HG03558 (cell line): Measurements from ENCODE around the gene RCL1.
A peak's percentile ranks its signal among the peaks of the same experiment; 100 is the strongest.
"Not testable (repeated sequence)": the region's sequence is repeated elsewhere in the genome, so short reads cannot be mapped to it uniquely, and the experiment has no call there.

Source experiments
- ATAC-seq: cut with Tn5 transposase; IDR thresholded peaks from one replicate; pipeline ENCODE4 v1.9.1; 2021; ENCODE audit warnings: moderate number of reproducible peaks; ENCODE audit not compliant: unreplicated experiment; ENCODE audit errors: extremely low read depth

Gene RCL1

GRCh38 chr9:4792572-4793458, at the start of gene RCL1:
RCL1 (plus strand) TSS chr9:4792944; CDS start chr9:4793092, 148 bp downstream.
- ATAC-seq, result peak; percentile 95

DNA sequence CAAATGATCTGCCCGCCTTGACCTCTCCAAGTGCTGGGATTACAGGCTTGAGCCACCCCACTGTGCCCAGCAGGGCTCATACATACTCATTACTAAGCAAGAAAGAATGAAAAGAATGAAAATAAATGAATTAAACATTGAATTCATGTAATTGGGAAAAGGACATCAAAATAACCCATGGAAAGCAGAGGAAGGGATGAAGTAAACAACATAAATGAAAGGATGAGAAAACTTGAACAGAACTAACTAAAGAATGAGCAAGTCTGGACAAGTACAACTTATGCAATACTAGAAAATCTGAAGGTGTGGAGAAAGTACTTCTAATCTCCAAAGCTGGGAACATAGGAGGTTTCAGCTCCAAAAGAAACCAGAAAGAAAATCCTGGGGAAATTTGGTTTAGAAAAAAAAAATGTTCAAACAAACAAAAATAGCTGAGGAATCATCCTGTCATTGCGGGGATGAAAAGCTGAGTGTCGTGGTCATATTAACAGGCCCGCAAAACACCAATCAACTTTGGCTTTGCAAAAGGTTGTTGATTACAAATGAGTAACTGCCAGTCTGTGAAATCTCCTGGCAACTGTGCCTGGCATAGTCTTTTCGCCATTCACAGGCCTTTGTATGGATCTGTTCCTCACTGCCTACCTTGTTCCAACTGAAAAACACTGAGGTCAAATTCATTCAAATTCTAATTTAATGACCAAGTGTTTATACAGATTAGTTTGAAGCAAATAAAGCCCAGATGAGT, 49.4 kb upstream of the RCL1 start:
- no peak for ATAC-seq

GRCh38 chr9:4746278-4747030, 46.3 kb upstream of the RCL1 start:
- ATAC-seq, result no peak

- no peak for ATAC-seq
Observed at GRCh38 chr9:4748612-4749011, 44.1 kb upstream of the RCL1 start.

DNA sequence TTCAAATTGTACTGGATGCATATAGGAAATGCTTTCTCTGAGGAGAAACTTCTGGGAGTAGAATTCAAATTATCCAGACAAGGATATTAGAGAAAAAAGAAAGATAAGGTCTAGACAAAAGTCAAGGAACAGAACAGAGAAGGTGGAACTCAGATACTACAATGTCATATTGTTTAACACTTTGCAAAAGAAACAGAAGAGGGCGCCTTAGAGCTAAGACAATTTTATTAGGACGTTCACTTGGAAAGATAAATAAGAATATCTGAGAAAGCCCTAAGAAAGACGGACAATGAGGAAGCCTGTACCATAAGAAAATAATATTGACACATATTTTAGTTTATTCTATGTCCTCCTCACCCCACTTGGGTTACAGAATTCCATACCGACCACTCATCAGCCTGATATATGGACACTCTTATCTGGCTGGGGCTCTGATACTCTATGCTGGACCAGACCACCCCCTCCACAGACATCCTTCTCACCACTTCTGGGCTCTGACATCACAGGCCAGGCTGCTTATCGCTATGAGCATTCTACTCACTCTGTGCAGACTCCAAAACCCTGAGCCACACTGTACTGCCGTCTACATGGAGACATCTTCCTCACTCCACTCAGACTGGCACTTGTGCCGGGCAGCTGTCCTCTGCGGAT, 42.6 kb upstream of the RCL1 start:
- no peak for ATAC-seq

DNA sequence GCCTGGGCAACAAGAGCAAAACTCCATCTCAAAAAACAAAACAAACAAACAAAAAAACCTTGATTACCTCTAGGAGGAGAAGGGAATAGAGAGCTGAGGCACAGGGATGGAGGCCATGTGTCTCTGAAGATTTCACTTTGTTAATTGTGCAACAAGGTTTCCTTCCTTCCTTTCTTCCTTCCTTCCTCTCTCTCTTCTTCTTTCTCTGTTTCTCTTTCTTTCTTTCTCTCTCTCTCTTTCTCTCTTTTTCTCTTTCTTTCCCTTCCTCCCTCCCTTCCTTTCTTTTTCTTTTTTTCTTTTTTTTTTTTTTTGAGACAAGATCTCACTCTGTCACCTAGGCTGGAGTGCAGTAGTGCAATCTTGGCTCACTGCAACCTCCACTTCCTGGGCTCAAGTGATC, 38.2 kb upstream of the RCL1 start:
- ATAC-seq, result not testable (repeated sequence)

DNA sequence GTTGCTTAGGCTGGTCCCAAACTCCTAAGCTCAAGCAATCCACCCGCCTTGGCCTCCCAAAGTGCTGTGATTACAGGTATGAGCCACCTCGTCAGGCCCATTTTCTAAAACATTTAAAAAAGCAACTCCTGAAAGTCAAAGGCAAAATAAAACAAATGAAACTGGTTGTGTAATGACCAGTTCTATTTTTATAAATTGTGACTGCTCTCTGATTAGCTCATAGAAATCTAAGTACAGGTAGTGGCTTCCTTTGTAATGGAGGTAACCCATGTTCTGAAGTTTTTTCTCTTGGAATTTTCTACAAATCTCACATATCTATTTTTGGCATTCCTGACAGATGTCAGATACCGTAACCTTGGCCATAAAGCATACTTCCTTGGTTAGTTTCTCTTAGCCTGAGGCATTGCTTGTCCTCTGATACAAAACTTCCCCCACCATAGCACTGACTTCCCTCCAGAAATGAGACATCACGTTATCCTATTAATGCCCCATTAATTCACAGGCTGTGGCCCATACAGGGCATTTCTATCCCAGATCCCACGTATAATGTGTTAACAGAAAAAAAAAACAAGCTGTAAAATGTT, 37.6 kb upstream of the RCL1 start:
- no peak for ATAC-seq

- no peak for ATAC-seq
Observed at GRCh38 chr9:4756420-4756819, 36.3 kb upstream of the RCL1 start.

GRCh38 chr9:4760122-4760521, 32.6 kb upstream of the RCL1 start:
- ATAC-seq, result no peak

GRCh38 chr9:4762108-4762885, 30.4 kb upstream of the RCL1 start:
- ATAC-seq, result peak; percentile 62

DNA sequence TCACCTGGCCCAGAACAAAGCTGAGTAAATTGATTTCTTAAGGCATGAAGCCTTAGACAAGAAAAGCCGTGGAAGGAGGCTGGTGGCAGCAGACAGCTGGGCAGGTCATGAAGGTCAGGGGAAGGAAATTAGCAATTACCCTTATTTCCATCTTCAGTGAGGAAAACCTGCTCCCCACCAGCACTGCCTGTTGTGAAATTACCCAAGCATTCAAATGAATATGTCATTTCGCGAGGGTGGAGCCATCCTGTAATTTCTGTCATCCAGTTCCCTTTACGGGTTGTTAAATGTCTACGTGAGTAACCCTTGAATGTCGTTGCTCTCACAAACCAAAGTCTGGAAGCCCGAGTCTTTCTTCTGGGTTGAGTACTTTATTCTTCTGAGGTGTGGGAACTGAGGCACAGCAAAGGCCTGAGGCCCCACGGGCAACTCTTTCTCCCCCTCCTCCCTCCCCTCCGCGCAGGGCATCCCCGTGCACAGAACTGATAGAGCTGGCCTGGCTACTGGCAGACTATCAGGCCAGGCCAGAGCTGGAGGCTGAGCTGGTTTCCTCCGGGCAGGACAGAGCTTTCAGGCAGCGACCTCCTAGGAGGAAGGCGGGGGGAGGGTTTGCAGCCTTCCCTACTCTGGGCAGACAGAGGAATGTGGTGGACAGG, 29.7 kb upstream of the RCL1 start:
- ATAC-seq, result no peak

- ATAC-seq, result no peak
Observed at GRCh38 chr9:4764033-4764432, 28.7 kb upstream of the RCL1 start.

DNA sequence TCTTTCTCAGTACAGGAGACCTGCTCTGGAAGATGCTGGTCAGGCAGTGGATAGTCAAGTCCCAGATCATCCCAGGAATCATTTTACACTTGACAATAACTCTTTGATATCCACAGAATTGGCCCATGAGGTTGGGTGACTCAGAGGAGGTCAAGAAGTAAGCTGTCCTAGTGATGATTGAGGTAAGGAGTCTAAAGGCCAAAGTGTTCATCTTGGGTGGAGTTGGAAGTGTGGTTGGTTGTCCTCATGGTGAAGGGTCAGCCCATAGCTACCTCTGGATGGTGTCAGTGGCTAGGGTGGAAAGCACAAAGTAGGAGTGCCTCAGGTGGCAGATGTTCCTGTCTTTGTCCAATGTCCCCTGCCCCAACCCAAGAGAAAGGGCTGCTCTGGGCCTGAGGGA, 24.1 kb upstream of the RCL1 start:
- no peak for ATAC-seq

- ATAC-seq, result no peak
Observed at GRCh38 chr9:4769321-4770080, 23.2 kb upstream of the RCL1 start.

- ATAC-seq, result no peak
Observed at GRCh38 chr9:4771788-4772187, 21.0 kb upstream of the RCL1 start.

DNA sequence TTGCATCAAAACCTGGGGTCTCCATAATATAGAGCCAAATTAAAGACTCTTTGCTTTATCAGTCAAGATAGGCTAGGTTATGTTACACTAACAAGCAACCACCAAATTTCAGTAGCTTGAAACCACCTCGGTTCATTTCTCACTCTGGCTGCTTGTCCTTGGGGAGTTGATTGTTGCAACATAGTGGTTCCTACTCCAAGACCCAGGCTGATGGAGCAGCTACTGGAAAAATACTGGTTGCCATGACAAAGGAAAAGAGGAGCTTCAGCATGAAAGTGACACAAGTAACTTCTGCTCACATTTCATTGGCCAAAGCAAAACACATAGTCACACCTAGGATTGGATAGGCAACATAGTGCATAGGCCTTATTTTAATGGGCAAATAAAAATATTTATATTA, 18.5 kb upstream of the RCL1 start:
- no peak for ATAC-seq

DNA sequence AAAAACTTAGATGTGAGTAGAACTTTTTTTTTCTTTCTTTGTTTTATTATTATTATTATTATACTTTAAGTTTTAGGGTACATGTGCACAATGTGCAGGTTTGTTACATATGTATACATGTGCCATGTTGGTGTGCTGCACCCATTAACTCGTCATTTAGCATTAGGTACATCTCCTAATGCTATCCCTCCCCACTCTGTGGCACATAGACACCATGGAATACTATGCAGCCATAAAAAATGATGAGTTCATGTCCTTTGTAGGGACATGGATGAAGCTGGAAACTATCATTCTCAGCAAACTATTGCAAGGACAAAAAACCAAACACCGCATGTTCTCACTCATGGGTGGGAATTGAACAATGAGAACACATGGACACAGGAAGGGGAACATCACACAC, 17.8 kb upstream of the RCL1 start:
- not testable (repeated sequence) for ATAC-seq

DNA sequence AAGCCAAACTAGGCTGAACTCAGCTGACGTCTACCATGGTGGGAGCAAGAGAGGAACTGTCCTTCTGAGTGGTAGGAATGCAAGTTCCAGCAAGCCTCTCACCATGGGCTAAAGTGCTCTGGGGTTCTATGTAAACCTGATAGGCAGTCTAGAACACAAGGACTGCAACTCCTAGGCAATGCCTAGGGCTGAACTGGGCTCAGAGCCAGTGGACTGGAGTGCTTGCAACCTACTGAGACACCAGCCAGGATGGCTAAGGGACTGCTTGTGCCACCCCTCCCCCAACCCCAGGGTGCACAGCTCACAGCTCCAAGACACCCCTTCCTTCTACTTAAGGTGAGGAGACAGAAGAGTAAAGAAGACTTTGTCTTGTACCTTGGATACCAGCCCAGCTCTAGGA, 12.1 kb upstream of the RCL1 start:
- no peak for ATAC-seq
